CD14-positive monocyte (primary cell): ENCODE data around the gene DLGAP3. TPM values are rescaled to one million over a fixed set of nuclear protein-coding genes. Genes with fewer than 3 reads are reported as not detected.

Source experiments
- DNase-seq, 3 donors: peaks; one replicate each; pipeline ENCODE4 v3.0.0-alpha.2; 2011 to 2022
- H2AFZ ChIP-seq: 2 replicates; pipeline ENCODE4 v1.6.0; 2012; ENCODE audit warnings: mild to moderate bottlenecking, low read depth, low read length, inconsistent platforms; ENCODE audit not compliant: insufficient read depth, poor library complexity, severe bottlenecking
- H3K27ac ChIP-seq, 2 donors: 1 replicate in 1 of 2; 2 replicates in 1 of 2; pipeline ENCODE4 v1.5.1; 2012 to 2013; ENCODE audit warnings: low read length in 2 of 2, control low read depth in 1 of 2, inconsistent platforms in 1 of 2, low read depth in 1 of 2, mild to moderate bottlenecking in 1 of 2
- H3K27me3 ChIP-seq, 2 donors: one replicate each; pipeline versions ENCODE4 v1.6.0 to v1.6.1; 2011 to 2013; ENCODE audit warnings: low read length in 2 of 2; ENCODE audit not compliant: control insufficient read depth in 2 of 2, insufficient read depth in 2 of 2
- H3K36me3 ChIP-seq, 2 donors: replicated peaks in 1 of 2; 1 replicate in 1 of 2; 2 replicates in 1 of 2; pipeline versions ENCODE4 v1.5.1 to v1.6.1; 2012 to 2013; ENCODE audit warnings: low read length in 2 of 2, control low read depth in 1 of 2, inconsistent platforms in 1 of 2, mild to moderate bottlenecking in 1 of 2; ENCODE audit not compliant: insufficient read depth in 2 of 2, control insufficient read depth in 1 of 2
- H3K4me1 ChIP-seq, 2 donors: 1 replicate in 1 of 2; 2 replicates in 1 of 2; pipeline versions ENCODE4 v1.5.1 to v1.6.1; 2012 to 2013; ENCODE audit warnings: low read length in 2 of 2, control low read depth in 1 of 2, inconsistent platforms in 1 of 2, mild to moderate bottlenecking in 1 of 2, moderate library complexity in 1 of 2; ENCODE audit not compliant: insufficient read depth in 2 of 2, control insufficient read depth in 1 of 2
- H3K4me2 ChIP-seq: replicated peaks from 2 replicates; pipeline ENCODE3; 2012; ENCODE audit warnings: low read length, moderate library complexity, mild to moderate bottlenecking; ENCODE audit not compliant: poor library complexity, severe bottlenecking; ENCODE audit errors: extremely low read depth
- H3K4me3 ChIP-seq, 3 experiments: fragments of 200-600 bp in 1 of 3; sonication (generic) in 1 of 3; replicated peaks in 1 of 3; 1 replicate in 2 of 3; 2 replicates in 1 of 3; pipeline ENCODE4 v1.5.1; 2011 to 2013; ENCODE audit warnings: low read length in 3 of 3, mild to moderate bottlenecking in 3 of 3, control low read depth in 2 of 3, low read depth in 2 of 3, inconsistent platforms in 1 of 3, moderate library complexity in 1 of 3
- H3K79me2 ChIP-seq: 2 replicates; pipeline ENCODE4 v1.6.0; 2012; ENCODE audit warnings: mild to moderate bottlenecking, control low read depth, inconsistent platforms, low read length, moderate library complexity; ENCODE audit not compliant: insufficient read depth
- H3K9ac ChIP-seq: 2 replicates; pipeline ENCODE4 v1.6.0; 2017; ENCODE audit warnings: low read length, mild to moderate bottlenecking; ENCODE audit not compliant: insufficient read depth, poor library complexity, severe bottlenecking
- H3K9me3 ChIP-seq, 2 donors: replicated peaks in 1 of 2; 1 replicate in 1 of 2; 2 replicates in 1 of 2; pipeline versions ENCODE4 v1.5.1 to v1.6.1; 2012 to 2013; ENCODE audit warnings: low read length in 2 of 2, control low read depth in 1 of 2; ENCODE audit not compliant: control insufficient read depth in 1 of 2, insufficient read depth in 1 of 2
- H4K20me1 ChIP-seq: 2 replicates; pipeline ENCODE4 v1.6.0; 2012; ENCODE audit warnings: mild to moderate bottlenecking, low read length, control low read depth, moderate library complexity; ENCODE audit not compliant: insufficient read depth
- H3K27ac Mint-ChIP-seq, 7 donors: one replicate each; pipeline ENCODE4 v1.8.0; 2020; ENCODE audit warnings: mild to moderate bottlenecking in 7 of 7, mixed read lengths in 7 of 7, moderate library complexity in 6 of 7, inconsistent platforms in 2 of 7
- H3K27me3 Mint-ChIP-seq, 3 donors: one replicate each; pipeline ENCODE4 v1.8.0; 2021 to 2022; ENCODE audit warnings: low read depth in 3 of 3, mild to moderate bottlenecking in 3 of 3, mixed read lengths in 3 of 3, moderate library complexity in 3 of 3, inconsistent platforms in 1 of 3
- H3K36me3 Mint-ChIP-seq, 2 donors: one replicate each; pipeline ENCODE4 v1.8.0; 2020; ENCODE audit warnings: mixed read lengths in 2 of 2, inconsistent platforms in 1 of 2, mild to moderate bottlenecking in 1 of 2
- H3K4me1 Mint-ChIP-seq: one replicate; pipeline ENCODE4 v1.8.0; 2020; ENCODE audit warnings: mild to moderate bottlenecking, mixed read lengths
- H3K4me3 Mint-ChIP-seq, 2 donors: one replicate each; pipeline ENCODE4 v1.8.0; 2020; ENCODE audit warnings: mild to moderate bottlenecking in 2 of 2, mixed read lengths in 2 of 2, moderate library complexity in 1 of 2
- H3K9me3 Mint-ChIP-seq, 7 donors: one replicate each; pipeline ENCODE4 v1.8.0; 2020 to 2022; ENCODE audit warnings: mixed read lengths in 7 of 7, mild to moderate bottlenecking in 6 of 7, moderate library complexity in 6 of 7, inconsistent platforms in 2 of 7
- WGBS: methylation state at CpG from one replicate; pipeline ENCODE4 v1.1.5; 2013; ENCODE audit warnings: missing lambda C conversion rate; ENCODE audit not compliant: insufficient coverage; 5-methylcytosine and 5-hydroxymethylcytosine counted together
- intact Hi-C, 2 donors: fragments of 100-400 bp; cut with micrococcal nuclease; formaldehyde crosslinking; loops; one replicate each; pipeline versions ENCODE4 v1.15.0 to v1.15.1; 2023
- polyA plus RNA-seq, 3 donors: library from polyadenylated mRNA; depleted of rRNA in 1 of 3; unstranded in 2 of 3; stranded (reverse) in 1 of 3; fragments of 300-500 nt in 2 of 3; fragments of >200 nt in 1 of 3; fragmentation: Illumina TruSeq in 2 of 3; gene quantifications; 1 replicate in 2 of 3; 2 replicates in 1 of 3; pipeline ENCODE4 v1.2.3, GENCODE V29; 2012 to 2021
- TF ChIP-seq, protein P1 (sequence below): fragments of 200-600 bp; IDR thresholded peaks from one replicate; pipeline ENCODE4 v1.8.0; 2022; ENCODE audit warnings: antibody characterized with exemption, mild to moderate bottlenecking

The DLGAP3 gene
- polyA plus RNA-seq, 3 donors = 0.10 to 0.56 (median 0.16) TPM

DNA sequence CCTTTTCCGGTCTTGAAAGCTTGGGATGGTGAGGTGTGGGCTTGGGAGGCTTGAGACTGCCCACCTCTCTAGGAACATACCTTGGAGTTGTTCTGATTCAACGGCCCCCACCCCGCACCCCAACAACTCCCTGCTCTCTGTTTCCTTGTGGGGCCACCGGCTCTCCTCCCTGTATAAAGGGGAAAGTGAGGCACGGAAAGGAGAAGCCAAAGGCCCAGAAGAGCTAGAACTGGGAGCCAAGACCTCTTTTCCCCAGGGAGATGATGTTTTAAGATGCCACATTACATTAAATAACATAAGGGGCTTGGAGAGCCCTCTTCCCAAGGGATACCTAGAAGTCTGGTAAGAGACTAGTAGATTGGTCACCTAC lies 1.2 kb upstream of the DLGAP3 start:
- no peaks in the 10 kb centered on the region for H3K79me2 ChIP-seq
- H2AFZ ChIP-seq = no peak overlapping the region
- H3K9ac ChIP-seq = no peak overlapping the region
- peaks cover 71 to 82% of the 10 kb centered on the region in 2 donors for H3K27me3 ChIP-seq
- H3K9me3 Mint-ChIP-seq = peaks cover 0 to 23% (median 10%) of the 10 kb centered on the region in 7 donors
- H3K9me3 ChIP-seq = peaks cover 0 to 12% of the 10 kb centered on the region in 2 donors
- H3K36me3 Mint-ChIP-seq = peaks cover 0 to 5% of the 10 kb centered on the region in 2 donors
- peak overlapping the region in 1 of 2 donors; percentile 60 for H3K4me3 Mint-ChIP-seq
- peaks cover 5% of the 10 kb centered on the region for H3K4me1 Mint-ChIP-seq
- H3K4me1 ChIP-seq = peaks cover 0 to 5% of the 10 kb centered on the region in 2 donors
- no peaks in the 10 kb centered on the region for H3K36me3 ChIP-seq
- no CpG with 5 or more reads among the region's 5 CpGs for WGBS
- no peak overlapping the region for H3K4me3 ChIP-seq
- TF ChIP-seq, protein P1, sequence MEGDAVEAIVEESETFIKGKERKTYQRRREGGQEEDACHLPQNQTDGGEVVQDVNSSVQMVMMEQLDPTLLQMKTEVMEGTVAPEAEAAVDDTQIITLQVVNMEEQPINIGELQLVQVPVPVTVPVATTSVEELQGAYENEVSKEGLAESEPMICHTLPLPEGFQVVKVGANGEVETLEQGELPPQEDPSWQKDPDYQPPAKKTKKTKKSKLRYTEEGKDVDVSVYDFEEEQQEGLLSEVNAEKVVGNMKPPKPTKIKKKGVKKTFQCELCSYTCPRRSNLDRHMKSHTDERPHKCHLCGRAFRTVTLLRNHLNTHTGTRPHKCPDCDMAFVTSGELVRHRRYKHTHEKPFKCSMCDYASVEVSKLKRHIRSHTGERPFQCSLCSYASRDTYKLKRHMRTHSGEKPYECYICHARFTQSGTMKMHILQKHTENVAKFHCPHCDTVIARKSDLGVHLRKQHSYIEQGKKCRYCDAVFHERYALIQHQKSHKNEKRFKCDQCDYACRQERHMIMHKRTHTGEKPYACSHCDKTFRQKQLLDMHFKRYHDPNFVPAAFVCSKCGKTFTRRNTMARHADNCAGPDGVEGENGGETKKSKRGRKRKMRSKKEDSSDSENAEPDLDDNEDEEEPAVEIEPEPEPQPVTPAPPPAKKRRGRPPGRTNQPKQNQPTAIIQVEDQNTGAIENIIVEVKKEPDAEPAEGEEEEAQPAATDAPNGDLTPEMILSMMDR = no peak
- H3K27ac Mint-ChIP-seq = no peak overlapping the region
- no peaks in the 10 kb centered on the region for H4K20me1 ChIP-seq
- no peak overlapping the region for H3K4me2 ChIP-seq
- intact Hi-C loops = no loop called here
- peaks cover 57 to 90% (median 71%) of the 10 kb centered on the region in 3 donors for H3K27me3 Mint-ChIP-seq
- no peak overlapping the region for H3K27ac ChIP-seq
- no peak for DNase-seq

DNA sequence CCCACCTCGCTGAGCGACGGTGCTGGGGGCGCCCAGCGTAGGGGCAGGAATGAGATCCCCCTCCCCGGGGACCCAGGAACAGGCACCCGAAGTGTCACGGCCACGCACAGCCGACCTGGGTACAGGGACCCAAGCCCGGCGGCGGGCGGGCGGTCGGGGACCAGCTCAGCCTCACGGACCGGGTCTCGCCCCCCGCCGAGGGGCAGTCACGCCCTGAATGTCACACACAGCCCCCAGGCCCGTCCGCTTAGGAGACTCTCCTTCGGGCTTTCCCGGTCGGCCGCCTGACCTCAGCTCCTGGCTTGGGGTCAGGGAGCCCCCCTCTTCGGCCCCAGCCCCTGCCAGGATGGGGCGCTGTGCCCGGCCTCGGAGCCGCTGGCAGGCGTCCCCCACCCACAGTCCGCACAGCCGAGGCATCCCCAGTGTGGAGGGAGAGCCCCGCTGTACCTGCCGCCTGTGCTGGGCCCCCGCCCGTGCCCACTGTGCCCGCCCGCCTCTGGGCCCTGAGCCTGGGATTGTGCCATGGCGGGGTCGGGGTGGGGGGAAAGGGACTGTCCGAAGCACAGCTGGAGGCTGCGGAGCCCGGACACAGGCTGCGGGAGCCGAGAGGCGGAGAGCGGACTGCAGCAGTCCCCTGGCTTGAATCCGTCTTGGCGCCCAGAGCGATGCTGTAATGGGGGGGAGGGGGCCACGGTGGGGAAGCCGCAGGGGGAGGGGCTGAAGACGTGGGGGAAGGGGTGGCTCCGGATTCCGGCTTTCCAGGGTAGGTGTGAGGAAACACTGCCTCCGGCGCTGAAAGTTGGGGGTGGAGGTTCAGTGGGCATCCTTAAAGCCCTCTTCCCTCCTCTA lies 627 bp upstream of the DLGAP3 start:
- no peak for DNase-seq
- H3K9me3 Mint-ChIP-seq = peaks cover 0 to 22% (median 10%) of the 10 kb centered on the region in 7 donors
- Histone ChIP-seq H3K27ac (no peak overlapping the region), H3K9ac (no peak overlapping the region), H3K36me3 (no peaks in the 10 kb centered on the region), H3K9me3 (peaks cover 0 to 12% of the 10 kb centered on the region in 2 donors), H3K4me3 (no peak overlapping the region), H2AFZ (no peak overlapping the region), H3K27me3 (peaks cover 75 to 87% of the 10 kb centered on the region in 2 donors), H4K20me1 (no peaks in the 10 kb centered on the region), H3K4me2 (peak overlapping the region; percentile 31), H3K4me1 (peaks cover 0 to 5% of the 10 kb centered on the region in 2 donors), H3K79me2 (no peaks in the 10 kb centered on the region)
- WGBS = 2% methylated on average over 49 of the region's 61 CpGs
- peak overlapping the region in 1 of 2 donors; percentile 60 for H3K4me3 Mint-ChIP-seq
- peaks cover 60 to 90% (median 77%) of the 10 kb centered on the region in 3 donors for H3K27me3 Mint-ChIP-seq
- peaks cover 0 to 5% of the 10 kb centered on the region in 2 donors for H3K36me3 Mint-ChIP-seq
- TF ChIP-seq, protein P1 = no peak
- peaks cover 5% of the 10 kb centered on the region for H3K4me1 Mint-ChIP-seq
- no peak overlapping the region for H3K27ac Mint-ChIP-seq
- intact Hi-C loops = no loop called here
